Peyer's patch (tissue), 4 donors: Measurements from ENCODE around the gene REEP2. TPM values are rescaled to one million over a fixed set of nuclear protein-coding genes. Genes with fewer than 3 reads are reported as not detected.

Source experiments
- DNase-seq, 3 donors: peaks; one replicate each; pipeline ENCODE4 v3.0.0-alpha.2; 2017 to 2019
- H3K27ac ChIP-seq, 4 donors: fragments of 200-600 bp; sonication (generic); one replicate each; pipeline ENCODE4 v1.5.1; 2016 to 2019
- H3K27me3 ChIP-seq, 2 donors: fragments of 200-600 bp; sonication (generic); one replicate each; pipeline ENCODE4 v1.5.1; 2019
- H3K36me3 ChIP-seq, 3 donors: fragments of 200-600 bp; sonication (generic); one replicate each; pipeline ENCODE4 v1.5.1; 2016 to 2019
- H3K4me1 ChIP-seq, 4 donors: fragments of 200-600 bp; sonication (generic); one replicate each; pipeline ENCODE4 v1.5.1; 2016 to 2019
- H3K4me3 ChIP-seq, 4 donors: fragments of 200-600 bp; sonication (generic); 1 replicate in 3 of 4; 2 replicates in 1 of 4; pipeline ENCODE4 v1.5.1; 2016 to 2019; ENCODE audit warnings: mild to moderate bottlenecking in 1 of 4
- H3K9me3 ChIP-seq, 4 donors: fragments of 200-600 bp; sonication (generic); one replicate each; pipeline ENCODE4 v1.5.1; 2016 to 2019; ENCODE audit warnings: mild to moderate bottlenecking in 1 of 4
- POLR2A ChIP-seq, 2 donors: fragments of 450-650 bp; IDR thresholded peaks; one replicate each; pipeline ENCODE4 v1.5.1; 2017; ENCODE audit warnings: antibody characterized with exemption in 2 of 2, mild to moderate bottlenecking in 2 of 2, moderate library complexity in 2 of 2
- total RNA-seq, 4 donors: library from RNA; depleted of rRNA; stranded (reverse); fragments of >200 nt; gene quantifications; one replicate each; pipeline ENCODE4 v1.1.0, GENCODE V29; 2016
- TF ChIP-seq, protein P1 (sequence below), 6 experiments: fragments of 450-650 bp in 4 of 6; fragments of 200-600 bp in 2 of 6; sonication (generic) in 1 of 6; IDR thresholded peaks; one replicate each; pipeline ENCODE4 v1.5.1; 2017 to 2019; ENCODE audit warnings: antibody characterized with exemption in 6 of 6, mild to moderate bottlenecking in 3 of 6, moderate library complexity in 1 of 6

Gene REEP2
- total RNA-seq, 4 donors from 2014 or later = 1.7 to 10.7 (median 2.1) TPM

GRCh38 chr5:138463419-138464007, 24.7 kb downstream of the REEP2 start:
- H3K27ac ChIP-seq = peak overlapping the region; percentile 95 to 99 (median 96)
- DNase-seq = no peak
- peak overlapping the region; percentile 78 to 93 (median 88) for H3K4me3 ChIP-seq
- H3K36me3 ChIP-seq = no peaks in the 10 kb centered on the region
- H3K27me3 ChIP-seq = no peaks in the 10 kb centered on the region
- no peaks in the 10 kb centered on the region for H3K9me3 ChIP-seq
- no peak for TF ChIP-seq POLR2A (IDR thresholded peaks at IDR 0.05)
- TF ChIP-seq, protein P1, sequence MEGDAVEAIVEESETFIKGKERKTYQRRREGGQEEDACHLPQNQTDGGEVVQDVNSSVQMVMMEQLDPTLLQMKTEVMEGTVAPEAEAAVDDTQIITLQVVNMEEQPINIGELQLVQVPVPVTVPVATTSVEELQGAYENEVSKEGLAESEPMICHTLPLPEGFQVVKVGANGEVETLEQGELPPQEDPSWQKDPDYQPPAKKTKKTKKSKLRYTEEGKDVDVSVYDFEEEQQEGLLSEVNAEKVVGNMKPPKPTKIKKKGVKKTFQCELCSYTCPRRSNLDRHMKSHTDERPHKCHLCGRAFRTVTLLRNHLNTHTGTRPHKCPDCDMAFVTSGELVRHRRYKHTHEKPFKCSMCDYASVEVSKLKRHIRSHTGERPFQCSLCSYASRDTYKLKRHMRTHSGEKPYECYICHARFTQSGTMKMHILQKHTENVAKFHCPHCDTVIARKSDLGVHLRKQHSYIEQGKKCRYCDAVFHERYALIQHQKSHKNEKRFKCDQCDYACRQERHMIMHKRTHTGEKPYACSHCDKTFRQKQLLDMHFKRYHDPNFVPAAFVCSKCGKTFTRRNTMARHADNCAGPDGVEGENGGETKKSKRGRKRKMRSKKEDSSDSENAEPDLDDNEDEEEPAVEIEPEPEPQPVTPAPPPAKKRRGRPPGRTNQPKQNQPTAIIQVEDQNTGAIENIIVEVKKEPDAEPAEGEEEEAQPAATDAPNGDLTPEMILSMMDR (IDR thresholded peaks at IDR 0.05) = peak in 3 of 6 experiments; percentile 18 to 44 (median 26)
- peaks cover 0 to 40% (median 19%) of the 10 kb centered on the region in 4 donors for H3K4me1 ChIP-seq

- Histone ChIP-seq H3K4me3 (peak overlapping the region; percentile 78 to 93 (median 88)), H3K27me3 (no peaks in the 10 kb centered on the region), H3K4me1 (peaks cover 0 to 36% (median 15%) of the 10 kb centered on the region in 4 donors), H3K27ac (peak overlapping the region; percentile 95 to 99 (median 96)), H3K36me3 (no peaks in the 10 kb centered on the region), H3K9me3 (no peaks in the 10 kb centered on the region)
- TF ChIP-seq POLR2A (IDR thresholded peaks at IDR 0.05) = peak; percentile 86 to 89
- TF ChIP-seq, protein P1 (IDR thresholded peaks at IDR 0.05) = peak; percentile 64 to 97 (median 96)
- DNase-seq = peak; percentile 85 to 98 (median 96)
Observed at GRCh38 chr5:138464008-138464387, 25.1 kb downstream of the REEP2 start.

- no peaks in the 10 kb centered on the region for H3K27me3 ChIP-seq
- peak; percentile 95 to 98 (median 96) for DNase-seq
- TF ChIP-seq POLR2A (IDR thresholded peaks at IDR 0.05) = peak; percentile 86 to 89
- TF ChIP-seq, protein P1 (IDR thresholded peaks at IDR 0.05) = peak in 1 of 6 experiments; percentile 12
- peak overlapping the region; percentile 95 to 99 (median 96) for H3K27ac ChIP-seq
- no peaks in the 10 kb centered on the region for H3K36me3 ChIP-seq
- no peaks in the 10 kb centered on the region for H3K9me3 ChIP-seq
- peaks cover 0 to 32% (median 9%) of the 10 kb centered on the region in 4 donors for H3K4me1 ChIP-seq
- peak overlapping the region; percentile 78 to 93 (median 88) for H3K4me3 ChIP-seq
Observed at GRCh38 chr5:138464388-138465260, 25.8 kb downstream of the REEP2 start.

- no peaks in the 10 kb centered on the region for H3K9me3 ChIP-seq
- TF ChIP-seq, protein P1 (IDR thresholded peaks at IDR 0.05) = peak in 3 of 6 experiments; percentile 10 to 28 (median 27)
- peak; percentile 96 to 99 for TF ChIP-seq POLR2A (IDR thresholded peaks at IDR 0.05)
- H3K36me3 ChIP-seq = no peaks in the 10 kb centered on the region
- H3K27ac ChIP-seq = peak within 1 kb of the TSS; percentile 95 to 99 (median 96)
- no peaks in the 10 kb centered on the region for H3K27me3 ChIP-seq
- peaks cover 0 to 32% (median 7%) of the 10 kb centered on the region in 4 donors for H3K4me1 ChIP-seq
- DNase-seq = peak; percentile 97 to 98 (median 97)
- H3K4me3 ChIP-seq = peak within 1 kb of the TSS; percentile 78 to 93 (median 88)
Observed at GRCh38 chr5:138465261-138466124, 26.6 kb downstream of the REEP2 start, which contains the start of gene EGR1. Gene EGR1 (plus strand): TSS chr5:138465479. CDS start chr5:138465762, 283 bp downstream.
